H7 (cell line): ENCODE data around the gene PHAX. TPM values are rescaled to one million over a fixed set of nuclear protein-coding genes. Genes with fewer than 3 reads are reported as not detected.
"Not testable (repeated sequence)": the region's sequence is repeated elsewhere in the genome, so short reads cannot be mapped to it uniquely, and the experiment has no call there.

Source experiments
- DNase-seq: peaks from one replicate; pipeline ENCODE4 v3.0.0; 2012
- H3K27me3 ChIP-seq: 2 replicates; pipeline ENCODE4 v1.6.0; 2011; ENCODE audit warnings: mild to moderate bottlenecking, low read length; ENCODE audit not compliant: control insufficient read depth, insufficient read depth
- H3K36me3 ChIP-seq: replicated peaks from 2 replicates; pipeline ENCODE4 v1.5.1; 2011; ENCODE audit warnings: low read length; ENCODE audit not compliant: control insufficient read depth, insufficient read depth
- H3K4me3 ChIP-seq: 2 replicates; pipeline ENCODE4 v1.5.1; 2011; ENCODE audit warnings: low read depth, mild to moderate bottlenecking, control low read depth, low read length, moderate library complexity; ENCODE audit not compliant: insufficient read depth
- total RNA-seq: library from RNA; depleted of rRNA; stranded (reverse); fragments of >200 nt; shearing (Covaris generic); gene quantifications from 2 replicates; pipeline ENCODE4 v1.2.3, GENCODE V29; 2014; rRNA removed

PHAX gene
- total RNA-seq, 1 experiment from 2014 or later: 26.2 TPM

DNA sequence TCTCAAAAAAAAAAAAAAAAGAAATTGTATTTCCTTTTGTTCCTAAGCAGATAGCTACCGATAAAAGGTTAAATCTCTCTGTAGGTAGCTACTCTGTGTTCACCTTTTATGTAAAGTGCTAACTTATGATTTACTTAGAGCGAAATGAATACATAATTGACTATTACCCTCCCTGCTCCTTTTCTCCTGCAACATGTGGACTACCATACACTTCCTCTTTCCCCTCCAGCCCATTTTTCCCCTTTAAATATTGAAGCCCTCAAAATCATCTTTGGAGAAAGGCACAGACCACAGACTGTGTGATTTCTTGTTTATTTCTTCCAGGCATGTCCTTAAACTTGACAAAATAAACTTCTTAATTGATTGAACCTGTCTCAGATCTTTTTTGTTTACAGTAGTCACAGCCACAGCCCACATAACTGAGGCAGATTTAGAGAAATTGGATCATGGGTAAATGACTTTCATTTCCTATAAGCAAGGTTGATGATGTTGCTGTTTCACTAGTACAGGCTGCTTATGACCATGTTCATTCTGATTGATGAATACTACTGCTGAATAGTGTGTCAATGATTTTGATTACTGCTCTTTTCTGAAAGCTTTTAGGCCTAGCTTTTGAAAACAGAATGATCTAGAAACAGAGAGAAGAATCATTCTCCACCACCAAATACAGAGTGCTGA lies 59.2 kb downstream of the PHAX start:
- no peaks in the 10 kb centered on the region for H3K36me3 ChIP-seq
- DNase-seq: no peak
- no peaks in the 10 kb centered on the region for H3K27me3 ChIP-seq
- H3K4me3 ChIP-seq: no peak overlapping the region

DNA sequence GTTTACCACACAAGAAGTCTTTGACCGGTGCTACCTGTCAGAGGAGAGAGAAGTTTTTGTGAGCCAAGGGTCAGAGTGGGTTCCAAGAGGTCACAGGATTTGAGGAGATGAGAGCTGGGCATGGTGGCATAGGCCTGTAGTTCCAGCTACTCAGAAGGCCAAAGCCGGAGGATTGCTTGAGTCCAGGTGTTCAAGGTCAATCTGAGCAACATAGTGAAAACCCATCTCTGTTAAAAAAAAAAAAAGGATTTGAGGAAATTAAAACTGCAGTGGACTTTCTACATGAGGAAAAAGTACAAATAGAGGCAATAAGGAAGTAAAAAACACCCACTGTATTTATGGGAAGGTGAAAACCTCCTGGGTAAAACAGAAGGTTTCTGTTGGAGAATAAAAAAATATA lies 63.8 kb downstream of the PHAX start:
- Histone ChIP-seq H3K36me3 (no peaks in the 10 kb centered on the region), H3K4me3 (no peak overlapping the region), H3K27me3 (no peaks in the 10 kb centered on the region)
- DNase-seq: no peak

DNA sequence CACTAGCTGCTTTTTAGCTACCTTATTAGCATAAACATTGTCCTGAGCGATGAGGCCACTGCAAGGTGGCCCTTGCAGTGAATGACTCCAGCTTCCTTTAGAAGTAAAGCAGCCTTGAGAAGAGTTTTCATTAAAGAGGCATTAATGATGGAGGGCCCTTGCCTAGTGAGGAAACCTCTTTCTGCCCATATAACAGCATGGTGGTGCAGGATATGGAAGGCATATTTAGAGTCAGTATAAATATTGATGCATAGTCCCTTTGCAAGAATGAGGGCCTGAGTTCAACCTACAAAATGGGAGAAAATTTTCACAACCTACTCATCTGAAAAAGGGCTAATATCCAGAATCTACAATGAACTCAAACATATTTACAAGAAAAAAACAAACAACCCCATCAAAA lies 69.4 kb downstream of the PHAX start:
- H3K36me3 ChIP-seq, H3K4me3 ChIP-seq, H3K27me3 ChIP-seq, DNase-seq: not testable (repeated sequence)

DNA sequence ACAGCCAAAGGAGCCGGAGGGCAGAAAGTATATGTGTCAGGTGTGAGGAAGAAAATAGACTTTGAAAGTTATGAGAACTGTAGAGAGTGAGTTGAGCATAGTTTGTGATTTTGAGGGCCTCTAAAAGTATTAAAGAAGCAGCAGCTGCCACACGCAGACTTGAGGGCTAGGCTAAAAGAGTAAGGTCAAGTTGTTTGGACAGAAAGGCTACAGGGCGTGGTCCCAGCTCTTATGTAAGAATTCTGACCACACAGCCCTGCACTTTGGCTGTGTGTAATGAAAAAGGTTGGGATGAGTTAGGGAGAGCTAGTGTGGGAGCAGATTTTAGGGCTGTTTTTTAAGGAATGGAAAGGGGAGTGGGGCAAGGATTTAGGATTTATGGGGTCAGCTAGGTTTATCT lies 70.9 kb downstream of the PHAX start:
- not testable (repeated sequence) for H3K36me3 ChIP-seq, DNase-seq, H3K27me3 ChIP-seq, H3K4me3 ChIP-seq

DNA sequence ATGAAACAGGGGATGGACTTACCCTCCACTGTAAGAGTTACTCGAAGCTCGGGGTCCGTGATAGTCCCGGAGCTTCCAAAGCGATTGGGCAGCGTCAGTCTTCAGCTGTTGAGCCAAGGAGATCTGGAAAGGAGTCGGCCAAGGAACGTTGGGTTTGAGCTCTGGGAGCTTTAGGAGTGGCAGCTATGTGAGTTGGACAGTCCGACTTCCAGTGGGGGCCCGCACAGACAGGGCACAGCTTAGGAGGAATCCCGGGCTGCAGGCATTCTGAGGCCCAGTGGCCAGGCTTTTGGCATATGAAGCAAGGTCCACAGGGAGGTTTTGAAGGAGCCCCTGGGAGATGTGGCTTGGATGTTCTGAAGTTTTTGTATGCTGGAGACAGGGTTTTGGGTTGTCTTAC lies 72.7 kb downstream of the PHAX start:
- Histone ChIP-seq H3K27me3 (no peaks in the 10 kb centered on the region), H3K4me3 (no peak overlapping the region), H3K36me3 (no peaks in the 10 kb centered on the region)
- DNase-seq: no peak

DNA sequence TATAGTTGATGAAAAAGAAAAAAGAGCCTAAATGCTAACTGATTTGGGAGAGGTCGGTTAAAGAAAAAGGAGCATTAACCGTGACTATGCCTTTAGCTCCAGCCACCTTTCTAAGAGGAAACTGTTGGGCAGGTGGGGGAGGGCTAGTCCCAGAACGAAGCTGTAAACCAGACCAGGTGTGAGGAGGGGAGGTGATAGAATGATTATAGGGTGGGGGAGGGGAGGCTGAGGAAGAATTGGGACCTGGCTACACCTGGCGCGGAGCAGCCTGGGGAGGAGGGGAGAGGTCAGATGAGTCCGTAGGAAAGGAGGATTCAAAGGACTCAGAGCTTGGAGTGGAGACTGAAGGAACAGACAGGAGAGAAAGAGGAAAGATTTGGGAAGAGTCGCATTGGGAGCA lies 73.4 kb downstream of the PHAX start:
- H3K27me3 ChIP-seq: no peaks in the 10 kb centered on the region
- no peak for DNase-seq
- no peak overlapping the region for H3K4me3 ChIP-seq
- no peaks in the 10 kb centered on the region for H3K36me3 ChIP-seq

DNA sequence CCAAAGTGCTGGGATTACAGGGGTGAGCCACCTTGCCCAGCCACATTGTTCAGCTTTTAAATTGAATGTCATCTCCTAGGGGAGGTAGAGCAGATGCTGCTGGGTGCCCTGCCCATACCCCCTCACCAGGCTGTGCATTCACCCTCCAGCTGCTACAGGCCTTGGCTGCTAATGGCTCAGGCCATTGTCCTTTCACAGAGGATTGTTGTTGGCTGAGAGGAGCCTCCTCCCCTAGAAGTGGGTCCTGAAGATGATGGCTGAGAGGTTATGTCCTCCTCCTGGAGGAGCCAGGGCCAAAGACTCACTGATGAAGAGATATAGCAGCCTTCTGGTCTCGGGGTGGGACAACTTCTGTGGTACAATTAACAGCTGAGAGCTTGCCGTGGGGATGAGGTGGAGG lies 74.6 kb downstream of the PHAX start:
- no peaks in the 10 kb centered on the region for H3K27me3 ChIP-seq
- no peak for DNase-seq
- H3K36me3 ChIP-seq: no peaks in the 10 kb centered on the region
- no peak overlapping the region for H3K4me3 ChIP-seq

DNA sequence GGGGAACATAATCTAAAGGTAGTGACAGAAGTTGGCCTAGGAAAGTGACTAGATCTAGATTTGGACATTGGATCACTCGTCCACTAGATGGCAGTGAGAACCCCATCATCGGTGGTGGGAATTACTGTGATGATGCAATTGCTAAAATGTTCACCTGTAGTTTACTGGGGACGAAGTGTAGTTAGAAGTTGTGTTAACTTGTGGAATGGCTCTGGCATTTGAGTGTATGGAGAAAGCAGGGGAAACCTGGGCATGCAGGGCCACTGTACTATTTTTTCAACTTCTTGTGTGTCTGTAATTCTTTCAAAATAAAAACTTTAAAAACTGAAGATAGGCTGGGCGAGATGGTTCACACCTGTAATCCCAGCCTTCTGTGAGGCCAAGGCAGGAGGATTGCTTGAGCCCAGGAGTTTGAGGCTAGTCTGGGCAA lies 75.5 kb downstream of the PHAX start:
- Histone ChIP-seq H3K36me3 (no peaks in the 10 kb centered on the region), H3K4me3 (no peak overlapping the region)

More for the DNA sequence above, 75.5 kb downstream of the PHAX start:
- peak; percentile 66 for DNase-seq
- H3K27me3 ChIP-seq: no peaks in the 10 kb centered on the region

Other genes starting within 250 kb of the PHAX start
- 4.1 and 7.1 TPM in 2 replicates for gene GRAMD2B, start 177.5 kb upstream of the PHAX start, total RNA-seq
- gene ALDH7A1, start 5.7 kb upstream of the PHAX start, total RNA-seq: 60.6 and 64.3 TPM in 2 replicates
- gene LMNB1, start 176.2 kb downstream of the PHAX start, total RNA-seq: 171 and 174 TPM in 2 replicates